PC-9 (cell line): Measurements from ENCODE around the gene MBNL3. TPM values are rescaled to one million over a fixed set of nuclear protein-coding genes. Genes with fewer than 3 reads are reported as not detected.

ENCODE experiments used
- BruUV-seq: library from RNA; stranded (reverse); fragments of 400-500 nt; replicated peaks from 2 replicates; lab custom pipeline; 2021; lab: Mats Ljungman, UMichigan
- CTCF ChIA-PET: fragments of 300-600 bp; sonication (Branson Sonifier 250); formaldehyde crosslinking; loops from one replicate; lab custom pipeline; 2022; ENCODE audit warnings: antibody characterized with exemption; lab: Charles Lee
- POLR2A ChIA-PET: fragments of 300-600 bp; sonication (Branson Sonifier 250); formaldehyde crosslinking; loops from one replicate; lab custom pipeline; 2022; ENCODE audit warnings: antibody characterized with exemption; ENCODE audit not compliant: unreplicated experiment; lab: Charles Lee
- DNase-seq, 2 experiments: peaks; one replicate each; pipeline versions ENCODE4 v3.0.0 to v3.0.0-alpha.2; 2015 to 2022; ENCODE audit warnings: mixed read lengths in 1 of 2
- H2AFZ ChIP-seq: fragments of 200-600 bp; sonication (generic); 2 replicates; pipeline ENCODE4 v1.8.1; 2017; ENCODE audit warnings: antibody characterized with exemption
- H3F3A ChIP-seq: fragments of 200-600 bp; sonication (generic); 2 replicates; pipeline ENCODE4 v1.8.1; 2017; ENCODE audit warnings: antibody characterized with exemption, mild to moderate bottlenecking, low read depth; ENCODE audit not compliant: insufficient read depth
- H3K27ac ChIP-seq: fragments of 200-600 bp; sonication (generic); 2 replicates; pipeline ENCODE4 v1.6.1; 2016; ENCODE audit warnings: mixed run types
- H3K27me3 ChIP-seq: fragments of 200-600 bp; sonication (generic); 2 replicates; pipeline ENCODE4 v1.6.1; 2016; ENCODE audit warnings: low read depth, mixed run types; ENCODE audit not compliant: insufficient read depth
- H3K36me3 ChIP-seq: fragments of 200-600 bp; sonication (generic); 2 replicates; pipeline ENCODE4 v1.6.1; 2016; ENCODE audit warnings: low read depth, mixed run types
- H3K4me1 ChIP-seq: fragments of 200-600 bp; sonication (generic); replicated peaks from 2 replicates; pipeline ENCODE4 v1.6.1; 2016; ENCODE audit warnings: mixed run types; ENCODE audit not compliant: insufficient read depth
- H3K4me2 ChIP-seq: fragments of 200-600 bp; sonication (generic); 2 replicates; pipeline ENCODE4 v1.6.1; 2017; ENCODE audit warnings: mixed run types
- H3K4me3 ChIP-seq: fragments of 200-600 bp; sonication (generic); 2 replicates; pipeline ENCODE4 v1.6.1; 2016; ENCODE audit warnings: mixed run types
- H3K79me2 ChIP-seq: fragments of 200-600 bp; sonication (generic); 2 replicates; pipeline ENCODE4 v1.6.1; 2017; ENCODE audit warnings: low read depth, mixed run types
- H3K9me2 ChIP-seq: fragments of 200-600 bp; sonication (generic); 2 replicates; pipeline ENCODE4 v1.8.1; 2017; ENCODE audit warnings: mild to moderate bottlenecking; ENCODE audit not compliant: insufficient read depth
- H3K9me3 ChIP-seq: fragments of 200-600 bp; sonication (generic); 2 replicates; pipeline ENCODE4 v1.8.1; 2016; ENCODE audit warnings: low read depth; ENCODE audit not compliant: insufficient read depth
- H4K20me1 ChIP-seq: fragments of 200-600 bp; sonication (generic); 2 replicates; pipeline ENCODE4 v1.8.1; 2017; ENCODE audit not compliant: insufficient read depth
- EZH2 ChIP-seq: fragments of 200-600 bp; sonication (generic); IDR thresholded peaks from 2 replicates; pipeline ENCODE4 v1.8.0; 2017; ENCODE audit warnings: antibody characterized with exemption, low read depth
- intact Hi-C: fragments of 100-400 bp; cut with micrococcal nuclease; formaldehyde crosslinking; loops from one replicate; pipeline ENCODE4 v1.10.0; 2022; ENCODE audit not compliant: unreplicated experiment
- total RNA-seq: library from RNA; stranded (reverse); gene quantifications from 2 replicates; pipeline ENCODE4 v1.2.3, GENCODE V29; 2021
- TF ChIP-seq, protein P1 (sequence below): fragments of 200-600 bp; sonication (generic); conservative IDR thresholded peaks from 2 replicates; pipeline ENCODE4 v1.6.1; 2017; ENCODE audit warnings: mixed run types, antibody characterized with exemption, mild to moderate bottlenecking, moderate library complexity

MBNL3 gene
- total RNA-seq, 1 experiment from 2014 or later, result 36.1 TPM

- no peaks in the 10 kb centered on the region for H4K20me1 ChIP-seq
- no peak overlapping the region for H2AFZ ChIP-seq
- TF ChIP-seq, protein P1, sequence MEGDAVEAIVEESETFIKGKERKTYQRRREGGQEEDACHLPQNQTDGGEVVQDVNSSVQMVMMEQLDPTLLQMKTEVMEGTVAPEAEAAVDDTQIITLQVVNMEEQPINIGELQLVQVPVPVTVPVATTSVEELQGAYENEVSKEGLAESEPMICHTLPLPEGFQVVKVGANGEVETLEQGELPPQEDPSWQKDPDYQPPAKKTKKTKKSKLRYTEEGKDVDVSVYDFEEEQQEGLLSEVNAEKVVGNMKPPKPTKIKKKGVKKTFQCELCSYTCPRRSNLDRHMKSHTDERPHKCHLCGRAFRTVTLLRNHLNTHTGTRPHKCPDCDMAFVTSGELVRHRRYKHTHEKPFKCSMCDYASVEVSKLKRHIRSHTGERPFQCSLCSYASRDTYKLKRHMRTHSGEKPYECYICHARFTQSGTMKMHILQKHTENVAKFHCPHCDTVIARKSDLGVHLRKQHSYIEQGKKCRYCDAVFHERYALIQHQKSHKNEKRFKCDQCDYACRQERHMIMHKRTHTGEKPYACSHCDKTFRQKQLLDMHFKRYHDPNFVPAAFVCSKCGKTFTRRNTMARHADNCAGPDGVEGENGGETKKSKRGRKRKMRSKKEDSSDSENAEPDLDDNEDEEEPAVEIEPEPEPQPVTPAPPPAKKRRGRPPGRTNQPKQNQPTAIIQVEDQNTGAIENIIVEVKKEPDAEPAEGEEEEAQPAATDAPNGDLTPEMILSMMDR, result no peak
- TF ChIP-seq EZH2, result no peak
- no peak overlapping the region for H3K4me2 ChIP-seq
- no peak overlapping the region for H3K4me3 ChIP-seq
- H3K4me1 ChIP-seq, result no peaks in the 10 kb centered on the region
- no peaks in the 10 kb centered on the region for H3K36me3 ChIP-seq
- DNase-seq, result no peak
- ChIA-PET CTCF (no interaction called here), POLR2A (no interaction called here)
- H3K9me3 ChIP-seq, result no peaks in the 10 kb centered on the region; the same call in 1 of the 2 replicates
- H3K27ac ChIP-seq, result no peak overlapping the region
- intact Hi-C loops, result no loop called here
- H3K79me2 ChIP-seq, result no peaks in the 10 kb centered on the region
- BruUV-seq, result no TSS peak
- H3K27me3 ChIP-seq, result no peaks in the 10 kb centered on the region
- no peaks in the 10 kb centered on the region for H3F3A ChIP-seq
- H3K9me2 ChIP-seq, result no peaks in the 10 kb centered on the region
These were observed 55.3 kb downstream of the MBNL3 start for GRCh38 chrX:132433551-132433950.

DNA sequence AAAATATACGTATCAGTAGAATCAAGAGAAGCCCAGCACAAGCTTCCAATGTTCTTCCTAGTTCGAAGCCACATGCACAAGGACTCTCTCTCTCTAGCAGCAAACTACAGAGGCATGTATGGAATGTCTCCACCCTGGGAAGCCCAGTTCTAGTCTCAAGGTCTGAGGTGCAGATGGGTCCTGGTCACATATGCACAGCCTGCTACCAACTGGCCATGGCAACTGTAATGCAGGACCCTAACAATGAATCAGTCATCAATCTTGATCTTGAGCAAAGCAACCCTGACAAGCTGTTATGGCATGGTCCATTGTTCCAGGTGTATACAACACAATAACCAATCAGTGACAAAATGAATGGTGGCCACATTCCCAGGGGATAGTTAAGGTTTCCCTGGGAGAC is 55.8 kb downstream of the MBNL3 start:
- POLR2A ChIA-PET, result no interaction called here

DNA sequence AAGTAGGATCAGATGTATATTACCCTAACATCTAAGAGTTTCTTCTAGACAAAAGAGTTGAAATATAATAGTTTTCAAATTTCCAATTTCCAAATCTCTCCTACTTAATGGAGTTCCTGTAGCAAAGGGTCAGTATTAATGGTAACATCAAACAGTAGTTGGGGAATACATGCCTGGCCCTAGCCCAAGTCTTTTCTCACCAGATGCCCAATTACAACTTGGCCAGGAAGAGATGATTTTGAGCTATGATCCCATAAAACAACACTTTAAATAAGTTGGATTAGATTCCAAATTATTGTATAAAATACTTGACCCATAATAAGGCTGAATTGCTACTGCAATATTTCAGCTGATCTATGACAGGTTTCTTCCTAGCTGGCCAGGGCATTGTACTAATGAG is 59.9 kb downstream of the MBNL3 start:
- CTCF ChIA-PET, result no interaction called here
- no peaks in the 10 kb centered on the region for H4K20me1 ChIP-seq
- no peaks in the 10 kb centered on the region for H3K79me2 ChIP-seq
- peaks cover 7% of the 10 kb centered on the region for H3F3A ChIP-seq
- H3K27ac ChIP-seq, result no peak overlapping the region
- no TSS peak for BruUV-seq
- no peaks in the 10 kb centered on the region for H3K27me3 ChIP-seq
- H3K9me2 ChIP-seq, result no peaks in the 10 kb centered on the region
- H2AFZ ChIP-seq, result no peak overlapping the region
- no peak overlapping the region for H3K4me2 ChIP-seq
- no peaks in the 10 kb centered on the region; the same call in 1 of the 2 replicates for H3K9me3 ChIP-seq
- no peak for TF ChIP-seq EZH2
- TF ChIP-seq, protein P1, result no peak
- H3K4me1 ChIP-seq, result peaks cover 11% of the 10 kb centered on the region
- no peaks in the 10 kb centered on the region for H3K36me3 ChIP-seq
- intact Hi-C loops, result no loop called here
- POLR2A ChIA-PET, result no interaction called here
- DNase-seq, result no peak
- no peak overlapping the region for H3K4me3 ChIP-seq

More for the DNA sequence above, 55.8 kb downstream of the MBNL3 start:
- intact Hi-C loops, result no loop called here
- TF ChIP-seq, protein P1, result no peak
- TF ChIP-seq EZH2, result no peak
- no TSS peak for BruUV-seq
- Histone ChIP-seq H3K9me3 (no peaks in the 10 kb centered on the region; the same call in 1 of the 2 replicates), H3K27me3 (no peaks in the 10 kb centered on the region), H4K20me1 (no peaks in the 10 kb centered on the region), H3K36me3 (no peaks in the 10 kb centered on the region), H3F3A (no peaks in the 10 kb centered on the region), H3K4me2 (no peak overlapping the region), H2AFZ (no peak overlapping the region), H3K79me2 (no peaks in the 10 kb centered on the region), H3K4me3 (no peak overlapping the region), H3K4me1 (no peaks in the 10 kb centered on the region), H3K9me2 (no peaks in the 10 kb centered on the region), H3K27ac (no peak overlapping the region)
- CTCF ChIA-PET, result no interaction called here
- no peak for DNase-seq
